GM10266 (cell line): Measurements from ENCODE around the gene SUMF1.
"Not testable (repeated sequence)": the region's sequence is repeated elsewhere in the genome, so short reads cannot be mapped to it uniquely, and the experiment has no call there.

ENCODE experiments used
- DNase-seq: peaks from one replicate; pipeline ENCODE4 v3.0.0; 2012; ENCODE audit errors: extremely low spot score
- TF ChIP-seq, protein P1 (sequence below): IDR thresholded peaks from 2 replicates; pipeline ENCODE4 v1.5.1; 2012; ENCODE audit warnings: mild to moderate bottlenecking, low read depth; ENCODE audit not compliant: control insufficient read depth, insufficient read depth; ENCODE audit errors: missing control alignments

Gene SUMF1

DNA sequence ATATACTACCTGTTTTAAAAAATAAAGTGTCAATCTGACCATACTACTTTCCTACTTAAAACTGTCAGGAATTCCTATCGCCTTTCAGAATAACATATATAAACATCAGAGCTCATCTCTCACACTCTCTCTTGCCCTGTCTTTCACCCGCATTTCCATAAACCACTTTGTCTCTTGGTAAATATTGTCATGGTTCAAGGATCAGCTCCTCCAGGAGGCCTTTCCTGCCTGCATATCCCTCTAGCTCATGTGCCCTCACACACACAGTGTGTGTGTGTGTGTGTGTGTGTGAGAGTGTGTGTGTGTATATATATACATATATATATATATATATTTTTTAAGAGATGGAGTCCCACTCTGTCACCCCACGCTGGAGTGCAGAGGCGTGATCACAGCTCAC lies 6.7 kb downstream of the SUMF1 start:
- TF ChIP-seq, protein P1, sequence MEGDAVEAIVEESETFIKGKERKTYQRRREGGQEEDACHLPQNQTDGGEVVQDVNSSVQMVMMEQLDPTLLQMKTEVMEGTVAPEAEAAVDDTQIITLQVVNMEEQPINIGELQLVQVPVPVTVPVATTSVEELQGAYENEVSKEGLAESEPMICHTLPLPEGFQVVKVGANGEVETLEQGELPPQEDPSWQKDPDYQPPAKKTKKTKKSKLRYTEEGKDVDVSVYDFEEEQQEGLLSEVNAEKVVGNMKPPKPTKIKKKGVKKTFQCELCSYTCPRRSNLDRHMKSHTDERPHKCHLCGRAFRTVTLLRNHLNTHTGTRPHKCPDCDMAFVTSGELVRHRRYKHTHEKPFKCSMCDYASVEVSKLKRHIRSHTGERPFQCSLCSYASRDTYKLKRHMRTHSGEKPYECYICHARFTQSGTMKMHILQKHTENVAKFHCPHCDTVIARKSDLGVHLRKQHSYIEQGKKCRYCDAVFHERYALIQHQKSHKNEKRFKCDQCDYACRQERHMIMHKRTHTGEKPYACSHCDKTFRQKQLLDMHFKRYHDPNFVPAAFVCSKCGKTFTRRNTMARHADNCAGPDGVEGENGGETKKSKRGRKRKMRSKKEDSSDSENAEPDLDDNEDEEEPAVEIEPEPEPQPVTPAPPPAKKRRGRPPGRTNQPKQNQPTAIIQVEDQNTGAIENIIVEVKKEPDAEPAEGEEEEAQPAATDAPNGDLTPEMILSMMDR: no peak
- no peak for DNase-seq

DNA sequence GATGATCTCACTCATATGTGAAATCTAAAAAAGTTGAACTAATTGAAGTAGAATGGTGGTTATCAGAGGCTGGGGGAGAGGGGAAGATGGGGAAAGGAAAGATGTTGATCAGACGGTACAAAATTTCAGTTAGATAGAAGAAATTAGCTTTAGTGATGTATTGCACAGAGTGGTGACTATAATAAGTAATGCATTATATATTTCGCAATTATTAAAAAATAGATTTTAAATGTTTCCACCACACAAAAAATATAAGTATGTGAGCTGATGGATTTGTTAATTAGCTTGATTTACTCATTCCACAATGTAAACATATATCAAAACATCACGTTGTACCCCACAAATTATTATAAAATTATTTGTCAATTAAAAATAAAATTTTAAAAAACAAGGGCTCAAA lies 8.1 kb downstream of the SUMF1 start:
- TF ChIP-seq, protein P1: no peak
- DNase-seq: no peak

DNA sequence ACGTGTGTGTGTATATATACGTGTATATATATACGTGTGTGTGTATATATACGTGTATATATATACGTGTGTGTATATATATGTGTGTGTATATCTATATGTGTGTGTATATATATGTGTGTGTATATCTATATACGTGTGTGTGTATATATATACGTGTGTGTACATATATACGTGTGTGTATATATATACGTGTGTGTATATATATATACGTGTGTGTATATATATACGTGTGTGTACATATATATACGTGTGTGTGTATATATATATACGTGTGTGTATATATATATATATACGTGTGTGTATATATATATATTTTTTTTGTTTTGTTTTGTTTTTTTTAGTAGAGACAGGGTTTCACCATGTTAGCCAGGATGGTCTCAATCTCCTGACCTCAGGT lies 10.3 kb downstream of the SUMF1 start:
- not testable (repeated sequence) for DNase-seq

DNA sequence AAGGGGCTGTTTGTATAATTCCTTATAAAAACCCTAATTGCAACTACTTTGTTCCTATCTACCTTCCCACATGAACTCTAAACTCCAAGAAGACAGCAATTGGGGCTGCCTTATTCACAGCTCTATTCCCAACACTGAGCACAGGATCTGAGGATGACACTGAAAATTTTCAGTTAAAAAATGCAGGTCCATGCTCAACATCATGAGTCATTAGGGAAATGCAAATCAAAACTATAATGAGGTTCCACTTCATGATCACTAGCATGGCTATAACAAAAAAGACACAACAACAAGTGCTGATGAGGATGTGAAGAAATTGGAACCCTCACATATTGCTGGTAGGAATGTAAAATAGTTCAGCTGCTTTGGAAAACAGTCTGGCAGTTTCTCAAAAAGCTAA lies 12.9 kb downstream of the SUMF1 start:
- DNase-seq: no peak
- TF ChIP-seq, protein P1: no peak

DNA sequence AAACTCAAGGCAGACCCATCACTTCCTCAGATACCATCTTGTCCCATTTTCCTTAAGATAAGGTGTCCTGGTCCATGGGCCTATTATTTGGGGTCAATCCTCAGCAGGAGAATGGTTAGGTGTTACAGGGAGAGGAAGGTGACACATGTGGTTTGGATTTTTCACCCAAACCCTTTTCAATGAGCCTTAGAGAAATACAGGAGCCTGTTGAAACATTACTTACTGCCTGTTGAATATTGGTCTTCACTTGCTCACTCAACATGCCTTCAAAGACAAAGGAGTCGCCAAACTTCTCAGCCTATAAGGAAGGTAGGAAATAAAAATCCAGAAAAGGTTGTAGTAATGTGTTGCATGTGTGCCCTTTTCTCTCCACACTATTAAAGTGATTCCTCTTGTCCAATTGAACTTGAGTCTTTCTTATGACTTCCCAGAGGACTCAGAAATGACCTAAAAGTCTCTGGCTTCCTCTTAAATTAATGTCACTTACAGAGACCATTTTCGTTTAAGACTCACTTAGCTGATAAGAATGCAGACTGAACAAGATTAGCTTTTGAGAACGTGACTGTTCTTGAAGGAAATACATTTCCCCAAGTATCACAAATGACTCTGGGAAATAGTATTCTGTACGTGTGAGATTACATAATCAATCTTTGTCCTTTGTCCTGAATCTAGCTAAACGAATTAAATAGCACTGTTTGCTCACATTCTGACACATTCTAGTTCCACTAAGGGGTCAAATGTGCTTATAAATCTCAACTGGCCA lies 17.8 kb downstream of the SUMF1 start:
- no peak for DNase-seq
- TF ChIP-seq, protein P1: no peak

DNA sequence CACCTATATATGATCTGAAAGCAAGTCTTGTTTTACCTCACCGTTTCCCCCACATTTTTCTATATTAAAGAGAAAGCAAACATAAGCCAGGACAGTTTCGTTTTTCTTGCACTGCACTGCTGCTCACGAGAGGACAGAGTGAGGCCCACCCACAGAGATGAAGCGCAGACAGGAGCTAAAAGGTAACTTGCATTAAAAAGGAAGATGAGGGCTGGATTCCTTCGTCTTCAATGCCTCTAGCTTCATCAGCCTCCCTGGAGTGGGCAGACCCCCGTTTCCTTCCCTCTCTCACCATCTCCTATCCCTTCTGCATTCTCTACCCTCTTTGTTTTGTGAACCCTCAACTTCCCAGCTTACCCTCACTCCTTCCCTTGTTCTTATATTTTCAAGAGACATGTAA lies 18.9 kb downstream of the SUMF1 start:
- DNase-seq: no peak
- TF ChIP-seq, protein P1: no peak

DNA sequence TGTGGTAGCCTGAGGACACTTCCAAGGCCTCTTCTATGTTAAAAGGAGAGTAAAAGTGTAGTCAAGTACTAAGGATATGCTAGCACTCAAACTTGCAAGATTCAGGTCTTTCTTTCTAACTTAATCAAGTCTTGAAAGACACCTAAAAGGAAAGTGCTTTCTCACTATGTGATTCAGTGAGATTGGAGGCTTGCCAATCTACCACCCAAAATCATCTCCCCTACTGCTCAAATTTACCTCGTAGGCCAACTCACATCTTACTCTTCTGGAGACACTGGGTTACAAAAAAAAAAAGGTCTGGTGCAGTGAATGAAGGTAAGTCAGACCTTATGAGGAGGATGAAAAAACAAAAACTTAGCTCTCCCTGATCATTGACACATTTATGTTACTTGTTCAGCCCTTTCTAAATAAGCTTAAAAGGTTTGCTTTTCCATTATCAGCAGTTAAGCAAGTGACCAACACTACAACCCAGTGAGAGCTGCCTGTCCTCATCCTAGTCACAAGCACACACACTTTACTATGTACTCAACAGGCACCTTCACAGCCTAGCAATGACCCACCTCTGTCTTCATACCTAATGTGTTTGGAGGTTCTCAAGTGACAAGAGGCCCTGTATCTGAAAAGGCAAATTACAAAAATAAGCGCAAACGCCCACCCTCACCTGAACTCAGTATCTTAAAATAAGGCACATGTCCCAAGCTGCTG lies 19.6 kb downstream of the SUMF1 start:
- no peak for DNase-seq
- TF ChIP-seq, protein P1: no peak

DNA sequence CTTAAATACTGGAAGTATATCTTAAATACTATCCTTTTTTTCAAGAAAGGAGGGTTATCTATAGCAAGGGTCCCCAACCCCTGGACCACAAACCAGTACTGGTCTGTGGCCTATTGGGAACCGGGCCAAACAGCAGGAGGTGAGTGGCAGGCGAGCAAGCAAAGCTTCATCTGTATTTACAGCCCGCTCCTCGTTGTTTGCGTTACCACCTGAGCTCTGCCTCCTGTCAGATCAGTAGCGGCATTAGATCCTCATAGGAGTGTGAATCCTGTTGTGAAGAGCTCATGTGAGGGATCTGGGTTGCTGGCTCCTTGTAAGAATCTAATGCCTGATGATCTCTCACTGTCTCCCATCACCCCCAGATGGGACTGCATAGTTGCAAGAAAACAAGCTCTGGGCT lies 26.1 kb downstream of the SUMF1 start:
- TF ChIP-seq, protein P1: no peak
- DNase-seq: no peak
